Endothelial cell of umbilical vein (primary cell): ENCODE results near the gene GPR180. TPM values are rescaled to one million over a fixed set of nuclear protein-coding genes. Genes with fewer than 3 reads are reported as not detected.

Source experiments
- BruUV-seq: library from RNA; stranded (reverse); fragments of 400-500 nt; replicated peaks from 2 replicates; lab custom pipeline; 2021; lab: Mats Ljungman, UMichigan
- CTCF ChIA-PET: fragments of 300-600, 350-600 bp; sonication (Branson Sonifier 250); formaldehyde crosslinking; loops from one replicate; lab custom pipeline; 2021; ENCODE audit warnings: antibody characterized with exemption, inconsistent platforms; lab: Charles Lee
- POLR2A ChIA-PET: fragments of 300-600, 350-600 bp; sonication (Branson Sonifier 250); formaldehyde crosslinking; loops from one replicate; lab custom pipeline; 2021; ENCODE audit warnings: antibody characterized with exemption, inconsistent platforms; lab: Charles Lee
- DNase-seq: peaks from one replicate; pipeline ENCODE4 v3.0.0-alpha.2; 2011; ENCODE audit warnings: low read depth, low spot score
- FAIRE-seq: peaks from 2 replicates; lab custom pipeline; 2011; peaks lifted over from hg19 to GRCh38; lab: Jason Lieb, UNC
- H2AFZ ChIP-seq: 2 replicates; pipeline ENCODE4 v1.6.0; 2012; ENCODE audit warnings: low read depth, low read length, control low read depth, inconsistent platforms
- H3K27ac ChIP-seq: 2 replicates; pipeline ENCODE4 v1.5.1; 2011; ENCODE audit warnings: low read depth, mild to moderate bottlenecking, control low read depth, low read length, moderate library complexity; ENCODE audit not compliant: insufficient read depth
- H3K27me3 ChIP-seq, 2 experiments: 2 replicates each; pipeline versions ENCODE4 v1.6.0 to v1.6.1; 2011; ENCODE audit warnings: low read length in 2 of 2, mixed read lengths in 1 of 2; ENCODE audit not compliant: control insufficient read depth in 2 of 2, insufficient read depth in 2 of 2
- H3K36me3 ChIP-seq, 2 experiments: 2 replicates in 1 of 2; 3 replicates in 1 of 2; pipeline ENCODE4 v1.5.1; 2011; ENCODE audit warnings: low read length in 2 of 2, mild to moderate bottlenecking in 1 of 2, moderate library complexity in 1 of 2; ENCODE audit not compliant: control insufficient read depth in 2 of 2, insufficient read depth in 2 of 2; ENCODE audit errors: extremely low read depth in 1 of 2
- H3K4me1 ChIP-seq: 3 replicates; pipeline ENCODE4 v1.5.1; 2011; ENCODE audit warnings: mild to moderate bottlenecking, low read length; ENCODE audit not compliant: control insufficient read depth, insufficient read depth; ENCODE audit errors: extremely low read depth
- H3K4me2 ChIP-seq: 2 replicates; pipeline ENCODE4 v1.6.1; 2011; ENCODE audit warnings: low read length, control low read depth, mixed read lengths; ENCODE audit not compliant: insufficient read depth
- H3K4me3 ChIP-seq, 3 experiments: fragments of 200-600 bp in 1 of 3; sonication (generic), shearing (Covaris generic) in 1 of 3; replicated peaks in 1 of 3; 2 replicates each; pipeline ENCODE4 v1.5.1; 2011 to 2016; ENCODE audit warnings: control low read depth in 3 of 3, low read length in 3 of 3, mild to moderate bottlenecking in 2 of 3, inconsistent platforms in 1 of 3, low read depth in 1 of 3, moderate library complexity in 1 of 3; ENCODE audit not compliant: insufficient read depth in 1 of 3
- H3K79me2 ChIP-seq: 2 replicates; pipeline ENCODE4 v1.6.0; 2012; ENCODE audit warnings: low read length, inconsistent platforms; ENCODE audit not compliant: control insufficient read depth, insufficient read depth
- H3K9ac ChIP-seq: replicated peaks from 2 replicates; pipeline ENCODE3; 2011; ENCODE audit warnings: low read length, control low read depth; ENCODE audit not compliant: insufficient read depth; ENCODE audit errors: extremely low read depth
- H3K9me1 ChIP-seq: replicated peaks from 3 replicates; pipeline ENCODE4 v1.6.0; 2011; ENCODE audit warnings: mild to moderate bottlenecking, low read length; ENCODE audit not compliant: control insufficient read depth, insufficient read depth; ENCODE audit errors: extremely low read depth
- H3K9me3 ChIP-seq: replicated peaks from 2 replicates; pipeline ENCODE4 v1.5.1; 2012; ENCODE audit warnings: low read length, inconsistent platforms; ENCODE audit not compliant: control insufficient read depth, insufficient read depth
- H4K20me1 ChIP-seq: replicated peaks from 2 replicates; pipeline ENCODE3; 2011; ENCODE audit warnings: mild to moderate bottlenecking, low read length; ENCODE audit not compliant: control insufficient read depth, insufficient read depth; ENCODE audit errors: extremely low read depth
- JUN ChIP-seq: IDR thresholded peaks from 2 replicates; pipeline ENCODE4 v1.6.1; 2011; ENCODE audit warnings: borderline replicate concordance, low read depth; ENCODE audit not compliant: insufficient read length, insufficient read depth
- dilution Hi-C: fragments of 300-500 bp; cut with MboI; formaldehyde crosslinking; loops from one replicate; pipeline ENCODE4 v1.15.0; 2019; ENCODE audit warnings: low sequenced_read_pairs; ENCODE audit not compliant: extremely low pct_ligation_motif_present
- intact Hi-C: fragments of 100-400 bp; cut with micrococcal nuclease; formaldehyde crosslinking; loops from one replicate; pipeline ENCODE4 v1.10.0; 2022
- polyA plus RNA-seq, 4 experiments: library from polyadenylated mRNA; depleted of rRNA in 3 of 4; stranded (reverse) in 3 of 4; unstranded in 1 of 4; fragments of >200 nt; gene quantifications; 2 replicates each; pipeline versions ENCODE4 v1.2.1 to v1.2.3, GENCODE V29; 2011 to 2012; ENCODE audit warnings: missing spikeins in 1 of 4
- total RNA-seq: library from RNA; stranded (reverse); gene quantifications from 2 replicates; pipeline ENCODE4 v1.2.3, GENCODE V29; 2021
- TF ChIP-seq, protein P1 (sequence below), 2 donors: IDR thresholded peaks; 1 replicate in 1 of 2; 2 replicates in 1 of 2; pipeline ENCODE4 v1.5.1; 2011; ENCODE audit warnings: low read length in 2 of 2, mild to moderate bottlenecking in 2 of 2, moderate library complexity in 2 of 2, control low read depth in 1 of 2, inconsistent platforms in 1 of 2, low read depth in 1 of 2; ENCODE audit not compliant: insufficient read depth in 1 of 2; ENCODE audit errors: extremely low read depth in 1 of 2
- TF ChIP-seq, protein P2 (sequence below): IDR thresholded peaks from 2 replicates; pipeline ENCODE4 v1.6.1; 2011; ENCODE audit not compliant: insufficient read depth, insufficient read length

Gene GPR180
- total and polyA plus RNA-seq, 2 donors (not counting 3 experiments of a cell fraction or from before 2014, with no cell fraction given), result 3.1 to 8.3 TPM

DNA sequence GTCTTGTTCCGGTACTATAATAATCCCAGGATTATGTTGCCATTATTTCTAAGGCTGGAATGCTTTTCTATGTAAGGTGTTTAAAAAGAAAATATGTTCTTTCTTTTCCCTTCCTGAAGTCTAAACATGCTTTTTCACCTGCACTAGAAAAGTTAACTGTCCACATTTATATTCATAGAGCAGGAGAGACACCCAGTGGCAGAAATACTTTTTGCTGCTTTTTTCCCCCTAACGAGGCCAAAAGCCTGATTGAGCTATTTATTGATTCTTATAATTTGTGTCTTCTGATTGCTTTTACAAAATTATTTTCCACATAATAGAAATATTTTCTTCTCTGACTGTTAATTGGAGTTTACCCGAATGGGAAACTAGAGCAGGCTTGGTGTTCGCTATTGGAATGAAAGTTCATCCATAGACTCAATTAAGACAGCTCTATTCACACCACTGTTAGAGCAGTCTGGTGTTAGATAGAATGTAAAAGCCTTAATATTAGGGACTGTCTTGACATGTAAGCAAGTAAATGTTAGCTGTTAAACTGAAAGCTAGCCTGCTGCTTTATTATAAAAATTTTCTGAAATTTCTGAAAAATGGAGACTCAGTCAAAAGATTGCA lies 15.8 kb downstream of the GPR180 start:
- Histone ChIP-seq H3K9ac (no peak overlapping the region), H3K27ac (no peak overlapping the region), H3K9me1 (no peaks in the 10 kb centered on the region), H3K4me3 (no peak overlapping the region), H3K4me2 (no peak overlapping the region), H3K79me2 (no peaks in the 10 kb centered on the region), H3K9me3 (no peaks in the 10 kb centered on the region), H3K36me3 (peaks cover 2 to 3% of the 10 kb centered on the region in 2 experiments), H2AFZ (no peak overlapping the region), H4K20me1 (no peaks in the 10 kb centered on the region), H3K4me1 (peaks cover 6% of the 10 kb centered on the region), H3K27me3 (no peaks in the 10 kb centered on the region)
- DNase-seq (peak; percentile 46), FAIRE-seq (no peak)
- POLR2A ChIA-PET, result interaction anchor here (0.6 kb wide), 1 partner anchor 749 kb away, joined by 4 read pairs; no protein-coding TSS in a partner anchor
- dilution Hi-C loops (no loop called here), intact Hi-C loops (loop anchor here (1.0 to 2.0 kb wide), 3 partner anchors 43 to 255 kb away; no protein-coding TSS in a partner anchor)
- BruUV-seq, result no TSS peak
- TF ChIP-seq, protein P1, sequence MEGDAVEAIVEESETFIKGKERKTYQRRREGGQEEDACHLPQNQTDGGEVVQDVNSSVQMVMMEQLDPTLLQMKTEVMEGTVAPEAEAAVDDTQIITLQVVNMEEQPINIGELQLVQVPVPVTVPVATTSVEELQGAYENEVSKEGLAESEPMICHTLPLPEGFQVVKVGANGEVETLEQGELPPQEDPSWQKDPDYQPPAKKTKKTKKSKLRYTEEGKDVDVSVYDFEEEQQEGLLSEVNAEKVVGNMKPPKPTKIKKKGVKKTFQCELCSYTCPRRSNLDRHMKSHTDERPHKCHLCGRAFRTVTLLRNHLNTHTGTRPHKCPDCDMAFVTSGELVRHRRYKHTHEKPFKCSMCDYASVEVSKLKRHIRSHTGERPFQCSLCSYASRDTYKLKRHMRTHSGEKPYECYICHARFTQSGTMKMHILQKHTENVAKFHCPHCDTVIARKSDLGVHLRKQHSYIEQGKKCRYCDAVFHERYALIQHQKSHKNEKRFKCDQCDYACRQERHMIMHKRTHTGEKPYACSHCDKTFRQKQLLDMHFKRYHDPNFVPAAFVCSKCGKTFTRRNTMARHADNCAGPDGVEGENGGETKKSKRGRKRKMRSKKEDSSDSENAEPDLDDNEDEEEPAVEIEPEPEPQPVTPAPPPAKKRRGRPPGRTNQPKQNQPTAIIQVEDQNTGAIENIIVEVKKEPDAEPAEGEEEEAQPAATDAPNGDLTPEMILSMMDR (IDR thresholded peaks at IDR 0.05; ENCODE audit: extremely low read depth in 1 of 2, insufficient read depth in 1 of 2, low read depth in 1 of 2, low read length in 2 of 2), result peak; percentile 30 to 34
- no peak for TF ChIP-seq JUN
- CTCF ChIA-PET, result interaction anchor here (0.5 to 9.5 kb wide), 35 partner anchors 9 to 787 kb away, joined by 3 to 415 read pairs (median 5); partner anchors contain the start of genes GPR180 and TGDS

- Histone ChIP-seq H2AFZ (no peak overlapping the region), H3K36me3 (peaks cover 3 to 6% of the 10 kb centered on the region in 2 experiments), H3K4me1 (peaks cover 6% of the 10 kb centered on the region), H3K9me1 (no peaks in the 10 kb centered on the region), H3K4me3 (no peak overlapping the region), H3K79me2 (no peaks in the 10 kb centered on the region), H3K4me2 (no peak overlapping the region), H4K20me1 (no peaks in the 10 kb centered on the region), H3K27ac (no peak overlapping the region), H3K27me3 (no peaks in the 10 kb centered on the region), H3K9ac (no peak overlapping the region), H3K9me3 (no peaks in the 10 kb centered on the region)
- POLR2A ChIA-PET, result no interaction called here
- dilution Hi-C loops, result no loop called here
- FAIRE-seq (no peak), DNase-seq (peak; percentile 52)
- intact Hi-C loops, result loop anchor here (1.0 to 2.0 kb wide), 3 partner anchors 91 to 782 kb away; no protein-coding TSS in a partner anchor
- no TSS peak for BruUV-seq
- CTCF ChIA-PET, result interaction anchor here (0.5 to 9.5 kb wide), 26 partner anchors 10 to 1214 kb away, joined by 3 to 415 read pairs (median 4); partner anchors contain the start of gene TGDS
- TF ChIP-seq, protein P1 (IDR thresholded peaks at IDR 0.05; ENCODE audit: extremely low read depth in 1 of 2, insufficient read depth in 1 of 2, low read depth in 1 of 2, low read length in 2 of 2), result peak; percentile 62 to 68
- TF ChIP-seq, protein P2, sequence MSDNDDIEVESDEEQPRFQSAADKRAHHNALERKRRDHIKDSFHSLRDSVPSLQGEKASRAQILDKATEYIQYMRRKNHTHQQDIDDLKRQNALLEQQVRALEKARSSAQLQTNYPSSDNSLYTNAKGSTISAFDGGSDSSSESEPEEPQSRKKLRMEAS, result no peak
These were observed 18.7 kb downstream of the GPR180 start for GRCh38 chr13:94620286-94620896.
